Fibroblast of lung (primary cell): ENCODE measurements around the gene TTLL7. TPM values are rescaled to one million over a fixed set of nuclear protein-coding genes. Genes with fewer than 3 reads are reported as not detected.
"Not testable (repeated sequence)": the region's sequence is repeated elsewhere in the genome, so short reads cannot be mapped to it uniquely, and the experiment has no call there.

Experiments used
- DNase-seq, 2 donors: peaks; one replicate each; pipeline versions ENCODE4 v3.0.0 to v3.0.0-alpha.2; 2010; ENCODE audit warnings: low read depth in 2 of 2
- H2AFZ ChIP-seq: 2 replicates; pipeline ENCODE4 v1.5.1; 2012; ENCODE audit warnings: low read length, control low read depth, inconsistent platforms
- H3K27ac ChIP-seq: 2 replicates; pipeline ENCODE4 v1.5.1; 2011; ENCODE audit warnings: low read length, control low read depth; ENCODE audit not compliant: insufficient read depth
- H3K27me3 ChIP-seq: 2 replicates; pipeline ENCODE4 v1.5.1; 2011; ENCODE audit warnings: mild to moderate bottlenecking, low read length; ENCODE audit not compliant: control insufficient read depth, insufficient read depth
- H3K36me3 ChIP-seq: 2 replicates; pipeline ENCODE4 v1.5.1; 2011; ENCODE audit warnings: low read length; ENCODE audit not compliant: control insufficient read depth, insufficient read depth
- H3K4me1 ChIP-seq: 2 replicates; pipeline ENCODE4 v1.5.1; 2011; ENCODE audit warnings: low read length; ENCODE audit not compliant: control insufficient read depth, insufficient read depth; ENCODE audit errors: extremely low read depth
- H3K4me2 ChIP-seq: 2 replicates; pipeline ENCODE4 v1.5.1; 2011; ENCODE audit warnings: low read length, control low read depth; ENCODE audit not compliant: insufficient read depth; ENCODE audit errors: extremely low read depth
- H3K4me3 ChIP-seq, 4 experiments: fragments of 200-600 bp in 1 of 4; sonication (generic) in 1 of 4; replicated peaks in 1 of 4; 2 replicates each; pipeline ENCODE4 v1.5.1; 2011 to 2016; ENCODE audit warnings: low read length in 4 of 4, low read depth in 3 of 4, mild to moderate bottlenecking in 3 of 4, control low read depth in 2 of 4, inconsistent platforms in 1 of 4, mixed read lengths in 1 of 4; ENCODE audit not compliant: insufficient read depth in 1 of 4; ENCODE audit errors: control extremely low read depth in 1 of 4
- H3K79me2 ChIP-seq: 2 replicates; pipeline ENCODE4 v1.5.1; 2012; ENCODE audit warnings: mild to moderate bottlenecking, low read length, inconsistent platforms; ENCODE audit not compliant: control insufficient read depth, insufficient read depth
- H3K9ac ChIP-seq: 2 replicates; pipeline ENCODE4 v1.5.1; 2011; ENCODE audit warnings: mild to moderate bottlenecking, low read length, control low read depth; ENCODE audit not compliant: insufficient read depth
- H3K9me3 ChIP-seq: 2 replicates; pipeline ENCODE4 v1.5.1; 2012; ENCODE audit warnings: low read depth, low read length; ENCODE audit not compliant: control insufficient read depth, insufficient read depth
- H4K20me1 ChIP-seq: 2 replicates; pipeline ENCODE4 v1.5.1; 2011; ENCODE audit warnings: low read length; ENCODE audit not compliant: control insufficient read depth, insufficient read depth; ENCODE audit errors: extremely low read depth
- EZH2 ChIP-seq: IDR thresholded peaks from 2 replicates; pipeline ENCODE4 v1.5.1; 2012; ENCODE audit warnings: low read length, control low read depth, mild to moderate bottlenecking; ENCODE audit errors: missing control alignments
- polyA plus RNA-seq, 2 donors: library from polyadenylated mRNA; depleted of rRNA in 1 of 2; stranded (reverse) in 1 of 2; unstranded in 1 of 2; fragments of >200 nt; gene quantifications; 2 replicates each; pipeline ENCODE4 v1.2.1, GENCODE V29; 2011 to 2012; ENCODE audit warnings: missing spikeins in 1 of 2
- total RNA-seq: library from RNA; depleted of rRNA; stranded (reverse); fragments of >200 nt; gene quantifications from 2 replicates; pipeline ENCODE4 v1.2.1, GENCODE V29; 2014
- TF ChIP-seq, protein P1 (sequence below), 2 donors: IDR thresholded peaks in 1 of 2; conservative IDR thresholded peaks in 1 of 2; 1 replicate in 1 of 2; 2 replicates in 1 of 2; pipeline ENCODE4 v1.5.1; 2011 to 2012; ENCODE audit warnings: low read length in 2 of 2, control low read depth in 1 of 2, inconsistent platforms in 1 of 2, low read depth in 1 of 2, mild to moderate bottlenecking in 1 of 2

TTLL7 gene
- total and polyA plus RNA-seq, 2 donors (not counting 1 experiment from before 2014, with no cell fraction given) = 14.4 to 19.8 TPM

GRCh38 chr1:83994111-83994510 is 4.8 kb downstream of the TTLL7 start:
- Histone ChIP-seq H3K79me2 (peaks cover 13% of the 10 kb centered on the region), H3K4me1 (no peaks in the 10 kb centered on the region)
- no peak for TF ChIP-seq EZH2
- TF ChIP-seq, protein P1, sequence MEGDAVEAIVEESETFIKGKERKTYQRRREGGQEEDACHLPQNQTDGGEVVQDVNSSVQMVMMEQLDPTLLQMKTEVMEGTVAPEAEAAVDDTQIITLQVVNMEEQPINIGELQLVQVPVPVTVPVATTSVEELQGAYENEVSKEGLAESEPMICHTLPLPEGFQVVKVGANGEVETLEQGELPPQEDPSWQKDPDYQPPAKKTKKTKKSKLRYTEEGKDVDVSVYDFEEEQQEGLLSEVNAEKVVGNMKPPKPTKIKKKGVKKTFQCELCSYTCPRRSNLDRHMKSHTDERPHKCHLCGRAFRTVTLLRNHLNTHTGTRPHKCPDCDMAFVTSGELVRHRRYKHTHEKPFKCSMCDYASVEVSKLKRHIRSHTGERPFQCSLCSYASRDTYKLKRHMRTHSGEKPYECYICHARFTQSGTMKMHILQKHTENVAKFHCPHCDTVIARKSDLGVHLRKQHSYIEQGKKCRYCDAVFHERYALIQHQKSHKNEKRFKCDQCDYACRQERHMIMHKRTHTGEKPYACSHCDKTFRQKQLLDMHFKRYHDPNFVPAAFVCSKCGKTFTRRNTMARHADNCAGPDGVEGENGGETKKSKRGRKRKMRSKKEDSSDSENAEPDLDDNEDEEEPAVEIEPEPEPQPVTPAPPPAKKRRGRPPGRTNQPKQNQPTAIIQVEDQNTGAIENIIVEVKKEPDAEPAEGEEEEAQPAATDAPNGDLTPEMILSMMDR (conservative IDR thresholded peaks at IDR 0.05 in 1 of 2, IDR thresholded peaks at IDR 0.05 in 1 of 2; ENCODE audit: low read depth in 1 of 2, low read length in 2 of 2) = no peak

DNA sequence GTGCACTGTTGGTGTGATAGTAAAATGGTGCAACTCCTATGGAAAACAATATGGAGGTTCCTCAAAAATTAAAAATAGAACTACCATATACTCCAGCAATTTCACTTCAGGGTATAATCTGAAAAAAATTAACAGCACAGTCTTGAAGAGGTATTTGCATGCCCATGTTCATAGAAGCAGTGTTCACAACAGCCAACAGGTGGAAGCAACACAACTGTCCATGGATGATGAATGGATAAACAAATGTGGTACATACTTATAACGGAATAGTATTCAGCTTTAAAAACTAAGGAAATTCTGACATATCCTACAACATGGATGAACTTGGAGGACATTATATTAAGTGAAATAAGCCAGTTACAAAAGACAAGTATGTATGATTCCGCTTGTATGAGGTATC is 8.2 kb downstream of the TTLL7 start:
- H3K9me3 ChIP-seq = no peaks in the 10 kb centered on the region
- peaks cover 10% of the 10 kb centered on the region for H3K79me2 ChIP-seq
- H3K9ac ChIP-seq = no peak overlapping the region
- H3K4me2 ChIP-seq = no peak overlapping the region
- H3K4me3 ChIP-seq = no peak overlapping the region
- no peak overlapping the region for H2AFZ ChIP-seq
- no peaks in the 10 kb centered on the region for H3K27me3 ChIP-seq
- DNase-seq = no peak
- H3K36me3 ChIP-seq = no peaks in the 10 kb centered on the region
- TF ChIP-seq, protein P1 (conservative IDR thresholded peaks at IDR 0.05 in 1 of 2, IDR thresholded peaks at IDR 0.05 in 1 of 2; ENCODE audit: low read depth in 1 of 2, low read length in 2 of 2) = no peak
- no peak for TF ChIP-seq EZH2
- no peaks in the 10 kb centered on the region for H3K4me1 ChIP-seq
- H4K20me1 ChIP-seq = no peaks in the 10 kb centered on the region
- no peak overlapping the region for H3K27ac ChIP-seq

More at GRCh38 chr1:83994111-83994510, 4.8 kb downstream of the TTLL7 start:
- Histone ChIP-seq H3K4me2 (no peak overlapping the region), H3K27me3 (no peaks in the 10 kb centered on the region), H3K36me3 (no peaks in the 10 kb centered on the region), H3K27ac (no peak overlapping the region), H4K20me1 (no peaks in the 10 kb centered on the region), H3K4me3 (no peak overlapping the region), H3K9ac (no peak overlapping the region), H3K9me3 (no peaks in the 10 kb centered on the region), H2AFZ (no peak overlapping the region)
- DNase-seq = no peak

DNA sequence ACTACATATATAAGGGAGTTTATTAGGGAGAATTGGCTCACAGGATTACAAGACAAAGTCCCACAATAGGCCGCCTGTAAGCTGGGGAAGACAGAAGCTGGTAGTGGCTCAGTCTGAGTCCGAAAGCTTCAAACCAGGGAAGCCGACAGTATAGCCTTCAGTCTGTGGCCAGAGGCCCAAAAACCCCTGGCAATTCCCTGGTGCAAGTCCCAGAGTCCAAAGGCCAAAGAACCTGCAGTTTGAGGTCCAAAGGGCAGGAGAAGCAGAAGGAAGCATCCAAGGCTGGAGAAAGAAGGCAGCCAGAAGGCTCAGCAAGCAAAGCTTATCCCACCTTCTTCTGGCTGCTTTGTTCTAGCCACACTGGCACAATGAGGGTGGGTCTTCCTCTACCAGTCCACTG is 13.9 kb downstream of the TTLL7 start:
- Histone ChIP-seq H3K4me1 (no peaks in the 10 kb centered on the region), H3K4me2 (no peak overlapping the region), H4K20me1 (no peaks in the 10 kb centered on the region), H3K27me3 (no peaks in the 10 kb centered on the region), H3K4me3 (no peak overlapping the region), H3K9ac (no peak overlapping the region), H3K79me2 (no peaks in the 10 kb centered on the region), H2AFZ (no peak overlapping the region), H3K9me3 (no peaks in the 10 kb centered on the region), H3K27ac (no peak overlapping the region), H3K36me3 (no peaks in the 10 kb centered on the region)
- TF ChIP-seq, protein P1 (conservative IDR thresholded peaks at IDR 0.05 in 1 of 2, IDR thresholded peaks at IDR 0.05 in 1 of 2; ENCODE audit: low read depth in 1 of 2, low read length in 2 of 2) = no peak
- TF ChIP-seq EZH2 = no peak
- no peak for DNase-seq

DNA sequence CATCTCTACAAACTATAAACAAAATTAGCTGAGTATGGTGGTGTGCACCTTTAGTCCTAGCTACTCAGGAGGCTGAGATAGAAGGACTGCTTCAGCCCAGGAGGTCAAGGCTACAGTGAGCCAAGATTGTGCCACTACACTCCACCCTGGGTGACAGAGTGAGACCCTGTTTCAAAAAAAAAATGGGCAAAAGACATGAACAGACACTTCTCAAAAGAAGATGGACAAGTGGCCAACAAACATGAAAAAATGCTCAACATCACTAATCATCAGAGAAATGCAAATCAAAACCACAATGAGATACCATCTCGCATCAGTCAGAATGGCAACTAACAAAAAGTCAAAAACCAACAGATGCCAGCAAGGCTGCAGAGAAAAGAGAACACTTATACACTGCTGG is 15.0 kb downstream of the TTLL7 start:
- not testable (repeated sequence) for H2AFZ ChIP-seq, H3K27ac ChIP-seq, H3K9ac ChIP-seq, H3K27me3 ChIP-seq, H3K79me2 ChIP-seq, H3K36me3 ChIP-seq, H3K4me2 ChIP-seq, H3K4me3 ChIP-seq, H4K20me1 ChIP-seq, DNase-seq, H3K4me1 ChIP-seq, H3K9me3 ChIP-seq
